T-cell (primary cell): ENCODE data around the gene LRRC27. TPM values are rescaled to one million over a fixed set of nuclear protein-coding genes. Genes with fewer than 3 reads are reported as not detected.

ENCODE experiments used
- ATAC-seq, 4 experiments: fragments of 200-7000 bp in 3 of 4; fragments of 150-1000 bp in 1 of 4; cut with Tn5 transposase; replicated peaks in 1 of 4; 1 replicate in 3 of 4; 2 replicates in 1 of 4; pipeline ENCODE4 v1.10.0; 2021; ENCODE audit warnings: moderate library complexity in 3 of 4, mild to moderate bottlenecking in 2 of 4, moderate number of reproducible peaks in 1 of 4
- CTCF ChIA-PET, 2 donors: fragments of 300-600 bp; sonication (Branson Sonifier 250); formaldehyde crosslinking; loops; one replicate each; lab custom pipeline; 2022; ENCODE audit warnings: antibody characterized with exemption in 2 of 2; lab: Charles Lee
- POLR2A ChIA-PET, 2 donors: fragments of 300-600 bp; sonication (Branson Sonifier 250); formaldehyde crosslinking; loops; one replicate each; lab custom pipeline; 2022; ENCODE audit warnings: antibody characterized with exemption in 2 of 2; lab: Charles Lee
- DNase-seq, 35 experiments: peaks; one replicate each; pipeline versions ENCODE4 v3.0.0 to v3.0.0-alpha.2; 2013 to 2023
- H3K27ac ChIP-seq: one replicate; pipeline ENCODE4 v1.5.1; 2013; ENCODE audit warnings: low read length
- H3K27me3 ChIP-seq, 2 experiments: replicated peaks in 1 of 2; 1 replicate in 1 of 2; 2 replicates in 1 of 2; pipeline versions ENCODE4 v1.6.1 to v1.7.0; 2013; ENCODE audit warnings: low read length in 1 of 2, mixed read lengths in 1 of 2; ENCODE audit not compliant: control insufficient read depth in 2 of 2, insufficient read depth in 2 of 2; ENCODE audit errors: extremely low read depth in 1 of 2
- H3K36me3 ChIP-seq, 2 donors: 1 replicate in 1 of 2; 2 replicates in 1 of 2; pipeline versions ENCODE4 v1.6.1 to v1.7.0; 2013; ENCODE audit warnings: low read length in 1 of 2; ENCODE audit not compliant: control insufficient read depth in 2 of 2, insufficient read depth in 1 of 2; ENCODE audit errors: extremely low read depth in 1 of 2
- H3K4me1 ChIP-seq, 2 experiments: 1 replicate in 1 of 2; 2 replicates in 1 of 2; pipeline versions ENCODE4 v1.6.1 to v1.7.0; 2013; ENCODE audit warnings: low read length in 2 of 2, mixed read lengths in 1 of 2; ENCODE audit not compliant: insufficient read depth in 2 of 2, control insufficient read depth in 1 of 2; ENCODE audit errors: extremely low read depth in 1 of 2
- H3K4me3 ChIP-seq, 2 donors: 1 replicate in 1 of 2; 2 replicates in 1 of 2; pipeline versions ENCODE4 v1.5.1 to v1.7.0; 2013; ENCODE audit warnings: mild to moderate bottlenecking in 2 of 2, low read length in 1 of 2, moderate library complexity in 1 of 2; ENCODE audit not compliant: control insufficient read depth in 1 of 2; ENCODE audit errors: extremely low read depth in 1 of 2
- H3K9me3 ChIP-seq: 2 replicates; pipeline ENCODE4 v1.7.0; 2013
- H3K27ac Mint-ChIP-seq, 2 donors: one replicate each; pipeline ENCODE4 v1.8.0; 2020 to 2021; ENCODE audit warnings: mild to moderate bottlenecking in 2 of 2, mixed read lengths in 2 of 2
- H3K27me3 Mint-ChIP-seq, 2 donors: one replicate each; pipeline ENCODE4 v1.8.0; 2021 to 2022; ENCODE audit warnings: mixed read lengths in 2 of 2
- H3K36me3 Mint-ChIP-seq: one replicate; pipeline ENCODE4 v1.8.0; 2021; ENCODE audit warnings: mixed read lengths
- H3K4me1 Mint-ChIP-seq, 3 donors: one replicate each; pipeline ENCODE4 v1.8.0; 2020 to 2022; ENCODE audit warnings: mixed read lengths in 3 of 3, mild to moderate bottlenecking in 1 of 3
- H3K4me3 Mint-ChIP-seq, 3 donors: one replicate each; pipeline ENCODE4 v1.8.0; 2020 to 2022; ENCODE audit warnings: mild to moderate bottlenecking in 3 of 3, mixed read lengths in 3 of 3, moderate library complexity in 3 of 3
- H3K9me3 Mint-ChIP-seq, 3 donors: one replicate each; pipeline ENCODE4 v1.8.0; 2020 to 2022; ENCODE audit warnings: mixed read lengths in 3 of 3
- WGBS: methylation state at CpG from one replicate; pipeline ENCODE4 v1.1.5; 2013; ENCODE audit warnings: missing lambda C conversion rate; ENCODE audit not compliant: insufficient coverage; 5-methylcytosine and 5-hydroxymethylcytosine counted together
- total RNA-seq, 35 experiments: library from RNA in 6 of 35; stranded (reverse) in 6 of 35; fragments of 120-200 nt in 1 of 35; gene quantifications; one replicate each; pipeline versions ENCODE4 v1.2.1 to v1.2.4 and lab custom pipeline; 2013 to 2026

The LRRC27 gene
- total RNA-seq, 5 donors from 2014 or later (not counting 1 experiment from before 2014, with no cell fraction given) = 3.1 to 7.8 (median 7.0) TPM

- DNase-seq = no peak
- ATAC-seq = no peak
- H3K27me3 Mint-ChIP-seq = no peaks in the 10 kb centered on the region
- Histone ChIP-seq H3K27ac (no peak overlapping the region), H3K36me3 (peaks cover 11 to 14% of the 10 kb centered on the region in 2 donors), H3K27me3 (no peaks in the 10 kb centered on the region), H3K4me1 (peaks cover 2 to 32% of the 10 kb centered on the region in 2 experiments), H3K4me3 (no peak overlapping the region), H3K9me3 (no peaks in the 10 kb centered on the region)
- ChIA-PET POLR2A (no interaction called here), CTCF (interaction anchor here in 1 of 2 donors (1.1 kb wide), 1 partner anchor 38 kb away, joined by 3 read pairs; no protein-coding TSS in a partner anchor)
- H3K36me3 Mint-ChIP-seq = peaks cover 5% of the 10 kb centered on the region
- peaks cover 5 to 18% (median 8%) of the 10 kb centered on the region in 3 donors for H3K4me1 Mint-ChIP-seq
- H3K4me3 Mint-ChIP-seq = no peak overlapping the region
- no peak overlapping the region for H3K27ac Mint-ChIP-seq
- no peaks in the 10 kb centered on the region for H3K9me3 Mint-ChIP-seq
- WGBS = 98% methylated on average over 52 of the region's 53 CpGs
Observed at GRCh38 chr10:132405463-132405991, 73.5 kb downstream of the LRRC27 start.

- Mint-ChIP-seq H3K27me3 (no peaks in the 10 kb centered on the region), H3K9me3 (no peaks in the 10 kb centered on the region), H3K4me1 (peaks cover 5 to 15% (median 8%) of the 10 kb centered on the region in 3 donors), H3K27ac (no peak overlapping the region), H3K36me3 (peaks cover 5% of the 10 kb centered on the region), H3K4me3 (no peak overlapping the region)
- ChIA-PET POLR2A (no interaction called here), CTCF (interaction anchor here in 1 of 2 donors (1.1 kb wide), 1 partner anchor 37 kb away, joined by 3 read pairs; no protein-coding TSS in a partner anchor)
- Histone ChIP-seq H3K27me3 (no peaks in the 10 kb centered on the region), H3K9me3 (no peaks in the 10 kb centered on the region), H3K4me3 (no peak overlapping the region), H3K36me3 (peaks cover 11 to 14% of the 10 kb centered on the region in 2 donors), H3K4me1 (peaks cover 2 to 27% of the 10 kb centered on the region in 2 experiments), H3K27ac (no peak overlapping the region)
- ATAC-seq = no peak
- DNase-seq = no peak
- WGBS = 94% methylated on average over 16 of the region's 17 CpGs
Observed at GRCh38 chr10:132406181-132406580, 74.2 kb downstream of the LRRC27 start.

- Mint-ChIP-seq H3K4me3 (no peak overlapping the region), H3K4me1 (peaks cover 5 to 17% (median 8%) of the 10 kb centered on the region in 3 donors)
- WGBS = 95% methylated on average over 4 of the region's 16 CpGs
Observed at GRCh38 chr10:132406750-132407149, 74.8 kb downstream of the LRRC27 start.

GRCh38 chr10:132407243-132407746, 75.3 kb downstream of the LRRC27 start:
- 94% methylated on average over 7 of the region's 12 CpGs for WGBS

More at GRCh38 chr10:132406750-132407149, 74.8 kb downstream of the LRRC27 start:
- Mint-ChIP-seq H3K9me3 (no peaks in the 10 kb centered on the region), H3K36me3 (peaks cover 5% of the 10 kb centered on the region), H3K27me3 (no peaks in the 10 kb centered on the region), H3K27ac (no peak overlapping the region)
- no peak for ATAC-seq
- ChIA-PET POLR2A (no interaction called here), CTCF (interaction anchor here in 1 of 2 donors (1.1 kb wide), 1 partner anchor 37 kb away, joined by 3 read pairs; no protein-coding TSS in a partner anchor)
- Histone ChIP-seq H3K9me3 (no peaks in the 10 kb centered on the region), H3K36me3 (peaks cover 11 to 14% of the 10 kb centered on the region in 2 donors), H3K4me1 (peaks cover 2 to 25% of the 10 kb centered on the region in 2 experiments), H3K27me3 (no peaks in the 10 kb centered on the region), H3K4me3 (no peak overlapping the region), H3K27ac (no peak overlapping the region)
- no peak for DNase-seq

GRCh38 chr10:132407846-132408278, 75.9 kb downstream of the LRRC27 start:
- ChIA-PET POLR2A (interaction anchor here in 1 of 2 donors (0.6 kb wide), 1 partner anchor 9 kb away, joined by 3 read pairs; no protein-coding TSS in a partner anchor), CTCF (no interaction called here)
- Histone ChIP-seq H3K27ac (no peak overlapping the region), H3K9me3 (no peaks in the 10 kb centered on the region), H3K4me1 (peaks cover 2 to 29% of the 10 kb centered on the region in 2 experiments), H3K36me3 (peaks cover 11 to 16% of the 10 kb centered on the region in 2 donors), H3K4me3 (no peak overlapping the region), H3K27me3 (no peaks in the 10 kb centered on the region)
- DNase-seq = no peak
- peak; percentile 25 to 36 (median 32) for ATAC-seq
- H3K4me1 Mint-ChIP-seq = peaks cover 5 to 18% (median 9%) of the 10 kb centered on the region in 3 donors
- peak overlapping the region in 1 of 2 donors; percentile 16 for H3K27ac Mint-ChIP-seq
- H3K27me3 Mint-ChIP-seq = no peaks in the 10 kb centered on the region
- WGBS = 79% methylated on average over 17 of the region's 17 CpGs
- H3K9me3 Mint-ChIP-seq = no peaks in the 10 kb centered on the region
- H3K36me3 Mint-ChIP-seq = peaks cover 5% of the 10 kb centered on the region
- peak overlapping the region in 2 of 3 donors; percentile 21 to 47 for H3K4me3 Mint-ChIP-seq

More at GRCh38 chr10:132407243-132407746, 75.3 kb downstream of the LRRC27 start:
- DNase-seq (no peak), ATAC-seq (no peak)
- ChIA-PET POLR2A (no interaction called here), CTCF (no interaction called here)
- Histone ChIP-seq H3K4me3 (no peak overlapping the region), H3K36me3 (peaks cover 11 to 16% of the 10 kb centered on the region in 2 donors), H3K9me3 (no peaks in the 10 kb centered on the region), H3K27ac (no peak overlapping the region), H3K27me3 (no peaks in the 10 kb centered on the region), H3K4me1 (peaks cover 2 to 28% of the 10 kb centered on the region in 2 experiments)
- Mint-ChIP-seq H3K4me1 (peaks cover 5 to 18% (median 8%) of the 10 kb centered on the region in 3 donors), H3K4me3 (peak overlapping the region in 1 of 3 donors; percentile 47), H3K27ac (peak overlapping the region in 1 of 2 donors; percentile 16), H3K27me3 (no peaks in the 10 kb centered on the region), H3K9me3 (no peaks in the 10 kb centered on the region), H3K36me3 (peaks cover 5% of the 10 kb centered on the region)

GRCh38 chr10:132408367-132408781, 76.4 kb downstream of the LRRC27 start:
- ATAC-seq = peak in 3 of 4 experiments; percentile 23 to 46 (median 35)
- H3K27me3 Mint-ChIP-seq = no peaks in the 10 kb centered on the region
- H3K27me3 ChIP-seq = no peaks in the 10 kb centered on the region
- H3K9me3 Mint-ChIP-seq = no peaks in the 10 kb centered on the region
- peak overlapping the region; percentile 13 to 47 (median 21) for H3K4me3 Mint-ChIP-seq
- H3K4me1 ChIP-seq = peaks cover 2 to 29% of the 10 kb centered on the region in 2 experiments
- no peak for DNase-seq
- H3K4me3 ChIP-seq = peak overlapping the region in 1 of 2 donors; percentile 5
- H3K9me3 ChIP-seq = no peaks in the 10 kb centered on the region
- no peak overlapping the region for H3K27ac Mint-ChIP-seq
- H3K4me1 Mint-ChIP-seq = peaks cover 1 to 15% (median 9%) of the 10 kb centered on the region in 3 donors
- no peak overlapping the region for H3K27ac ChIP-seq
- POLR2A ChIA-PET = interaction anchor here in 1 of 2 donors (0.6 kb wide), 1 partner anchor 9 kb away, joined by 3 read pairs; no protein-coding TSS in a partner anchor
- CTCF ChIA-PET = interaction anchor here in 1 of 2 donors (0.6 kb wide), 1 partner anchor 109 kb away, joined by 4 read pairs; no protein-coding TSS in a partner anchor
- peaks cover 11 to 16% of the 10 kb centered on the region in 2 donors for H3K36me3 ChIP-seq
- H3K36me3 Mint-ChIP-seq = peaks cover 5% of the 10 kb centered on the region
- WGBS = 33% methylated on average over 10 of the region's 20 CpGs
